GM21381 (cell line): Measurements from ENCODE around the gene ITPRIPL1.
A peak's percentile ranks its signal among the peaks of the same experiment; 100 is the strongest.
"Not testable (repeated sequence)": the region's sequence is repeated elsewhere in the genome, so short reads cannot be mapped to it uniquely, and the experiment has no call there.

Experiments used
- ATAC-seq: cut with Tn5 transposase; IDR thresholded peaks from one replicate; pipeline ENCODE4 v1.9.1; 2021; ENCODE audit warnings: mild to moderate bottlenecking, moderate library complexity; ENCODE audit not compliant: unreplicated experiment

The ITPRIPL1 gene, protein sequence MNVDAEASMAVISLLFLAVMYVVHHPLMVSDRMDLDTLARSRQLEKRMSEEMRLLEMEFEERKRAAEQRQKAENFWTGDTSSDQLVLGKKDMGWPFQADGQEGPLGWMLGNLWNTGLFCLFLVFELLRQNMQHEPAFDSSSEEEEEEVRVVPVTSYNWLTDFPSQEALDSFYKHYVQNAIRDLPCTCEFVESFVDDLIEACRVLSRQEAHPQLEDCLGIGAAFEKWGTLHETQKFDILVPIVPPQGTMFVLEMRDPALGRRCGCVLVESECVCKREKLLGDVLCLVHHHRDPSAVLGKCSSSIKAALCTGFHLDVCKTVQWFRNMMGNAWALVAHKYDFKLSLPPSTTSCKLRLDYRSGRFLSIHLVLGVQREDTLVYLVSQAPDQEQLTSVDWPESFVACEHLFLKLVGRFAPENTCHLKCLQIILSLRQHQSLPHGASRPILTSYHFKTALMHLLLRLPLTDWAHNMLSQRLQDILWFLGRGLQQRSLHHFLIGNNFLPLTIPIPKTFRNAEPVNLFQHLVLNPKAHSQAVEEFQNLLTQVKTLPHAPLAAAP

GRCh38 chr2:96325041-96325883 is at the start of gene ITPRIPL1:
TSS of gene ITPRIPL1 (plus strand) at chr2:96325317. CDS start at chr2:96325840, 523 bp downstream.
- no peak for ATAC-seq

- ATAC-seq: no peak
These were observed 48.2 kb upstream of the ITPRIPL1 start for GRCh38 chr2:96276787-96277499.

GRCh38 chr2:96287273-96287856 is 37.8 kb upstream of the ITPRIPL1 start:
- no peak for ATAC-seq

DNA sequence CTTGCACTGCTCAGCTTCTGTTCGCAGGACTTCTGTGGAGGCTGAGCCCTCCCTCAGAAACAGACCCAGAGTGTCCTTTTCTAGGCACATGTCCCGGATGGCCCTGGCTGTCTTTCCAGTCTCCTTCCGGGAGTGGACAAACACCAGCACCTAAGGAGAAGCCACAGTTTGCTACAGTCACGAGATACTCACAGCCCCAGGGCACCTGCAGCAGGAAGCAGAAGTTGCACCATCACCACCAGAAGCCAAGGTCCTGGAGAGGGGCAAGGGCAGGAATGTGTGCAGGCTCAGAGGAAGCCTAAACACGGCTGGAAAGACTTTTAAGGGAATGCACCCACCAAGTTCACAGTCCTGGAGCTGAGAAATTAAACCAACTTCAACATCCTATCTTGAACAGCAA is 33.4 kb upstream of the ITPRIPL1 start:
- ATAC-seq: no peak

- not testable (repeated sequence) for ATAC-seq
These were observed 30.8 kb upstream of the ITPRIPL1 start for GRCh38 chr2:96294271-96294670.

- no peak for ATAC-seq
These were observed 28.2 kb upstream of the ITPRIPL1 start for GRCh38 chr2:96296925-96297324.

GRCh38 chr2:96301865-96302264 is 23.3 kb upstream of the ITPRIPL1 start:
- no peak for ATAC-seq

- no peak for ATAC-seq
These were observed 20.5 kb upstream of the ITPRIPL1 start for GRCh38 chr2:96304606-96305005.

GRCh38 chr2:96305091-96305978 is 19.8 kb upstream of the ITPRIPL1 start, which contains the start of gene SNRNP200:
TSS of gene SNRNP200 (minus strand) at chr2:96305546. CDS start at chr2:96305437, 109 bp downstream.
- peak; percentile 95 for ATAC-seq

DNA sequence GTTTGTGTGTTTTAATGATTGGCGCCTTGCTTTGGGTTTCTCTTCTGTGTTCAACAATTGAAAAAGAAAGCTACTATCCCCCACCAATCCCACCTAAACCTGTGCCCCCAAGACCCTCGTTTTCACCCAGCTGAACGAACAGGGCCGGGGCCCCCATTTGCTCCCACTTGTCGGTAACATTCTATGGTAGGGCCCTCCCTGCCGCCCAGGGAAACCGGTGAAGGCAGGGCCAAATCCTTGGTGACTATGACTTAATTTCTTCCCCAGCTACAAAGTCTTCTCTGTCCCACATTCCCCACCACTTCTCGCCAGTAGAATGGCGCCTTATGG is 19.2 kb upstream of the ITPRIPL1 start:
- no peak for ATAC-seq

DNA sequence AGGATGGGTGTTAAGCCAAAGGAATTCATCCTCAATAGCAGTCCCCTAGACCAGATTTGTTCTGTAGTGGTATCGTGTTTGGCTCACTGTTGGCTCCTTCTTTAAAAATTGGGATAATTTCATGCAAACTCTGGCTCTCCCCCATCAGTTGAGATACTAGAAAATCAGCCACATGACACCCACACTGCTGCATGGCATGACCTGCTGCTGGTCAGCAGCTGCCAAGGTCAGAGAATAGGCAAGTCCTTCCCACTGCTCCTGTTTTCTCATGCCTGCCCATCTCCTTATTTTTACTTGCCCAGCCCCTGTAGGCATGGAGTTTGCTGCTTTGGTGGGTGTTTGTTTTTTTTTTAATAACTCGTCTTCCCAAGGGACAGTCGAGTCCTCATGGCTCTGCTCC is 18.7 kb upstream of the ITPRIPL1 start:
- ATAC-seq: no peak

- ATAC-seq: no peak
These were observed 16.9 kb upstream of the ITPRIPL1 start for GRCh38 chr2:96308248-96308647.

GRCh38 chr2:96315005-96315399 is 10.1 kb upstream of the ITPRIPL1 start:
- no peak for ATAC-seq

- ATAC-seq: no peak
These were observed 9.6 kb upstream of the ITPRIPL1 start for GRCh38 chr2:96315400-96316071.

- no peak for ATAC-seq
These were observed 8.1 kb upstream of the ITPRIPL1 start for GRCh38 chr2:96316999-96317398.

DNA sequence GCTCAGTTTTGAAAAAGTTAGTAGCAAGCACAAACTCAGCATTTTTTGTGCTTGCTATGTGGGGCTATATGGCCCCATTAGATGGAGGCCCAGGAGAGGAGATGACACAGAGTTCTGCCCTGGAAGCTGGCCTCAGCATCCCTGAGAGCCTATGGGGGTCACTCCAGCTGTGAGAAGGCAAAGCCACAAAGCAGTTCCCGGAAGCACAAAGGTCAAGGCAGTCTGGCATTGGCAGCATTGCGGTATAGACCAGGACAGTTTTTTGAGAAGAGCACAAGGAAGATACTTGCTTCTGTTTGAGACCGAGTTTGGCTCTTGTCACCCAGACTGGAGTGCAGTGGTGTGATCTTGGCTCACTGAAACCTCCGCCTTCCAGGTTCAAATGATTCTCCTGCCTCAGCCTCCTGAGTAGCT is 7.5 kb upstream of the ITPRIPL1 start:
- ATAC-seq: no peak

- no peak for ATAC-seq
These were observed 6.4 kb upstream of the ITPRIPL1 start for GRCh38 chr2:96318723-96319122.

- ATAC-seq: no peak
These were observed 5.7 kb upstream of the ITPRIPL1 start for GRCh38 chr2:96319396-96319795.

DNA sequence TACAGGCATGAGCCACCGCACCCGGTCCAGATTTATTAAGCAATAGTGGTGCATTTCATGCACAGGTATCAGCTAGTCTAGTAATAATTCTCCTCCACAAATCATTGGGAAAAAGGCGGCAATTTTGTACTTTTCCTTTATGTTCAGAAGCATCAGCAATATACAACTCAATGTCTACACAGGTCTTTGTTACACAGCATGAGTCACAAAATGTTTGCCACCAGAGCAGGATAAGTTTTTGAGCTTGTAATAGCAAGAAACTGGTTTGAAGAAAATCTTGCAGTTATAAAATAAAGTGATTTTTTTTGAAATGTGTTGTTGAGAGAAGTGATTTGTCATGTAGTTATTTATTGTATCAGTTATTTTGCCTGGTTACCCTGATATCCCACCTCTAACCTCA is 4.8 kb upstream of the ITPRIPL1 start:
- ATAC-seq: no peak
